HCT116 (cell line): ENCODE measurements around the gene PPP2R5A. TPM values are rescaled to one million over a fixed set of nuclear protein-coding genes. Genes with fewer than 3 reads are reported as not detected.
A peak's percentile ranks its signal among the peaks of the same experiment; 100 is the strongest.

ENCODE experiments used
- ATAC-seq: fragments of 200-7000 bp; cut with Tn5 transposase; 2 replicates; pipeline ENCODE4 v1.9.1; 2020; ENCODE audit warnings: mild to moderate bottlenecking, moderate library complexity
- BruUV-seq: library from RNA; stranded (reverse); fragments of 400-500 nt; replicated peaks from 2 replicates; lab custom pipeline; 2021; lab: Mats Ljungman, UMichigan
- CTCF ChIA-PET: fragments of 300-600 bp; sonication (Branson Sonifier 250); formaldehyde crosslinking; loops from one replicate; lab custom pipeline; 2021; ENCODE audit warnings: antibody characterized with exemption; lab: Charles Lee
- POLR2A ChIA-PET: fragments of 300-600, 350-600 bp; sonication (Branson Sonifier 250); formaldehyde crosslinking; loops from one replicate; lab custom pipeline; 2021; ENCODE audit warnings: antibody characterized with exemption; lab: Charles Lee
- RAD21 ChIA-PET, 2 experiments: fragments of 300-600 bp; sonication (Branson Sonifier 250); formaldehyde crosslinking; loops; one replicate each; lab custom pipeline; 2023; ENCODE audit warnings: low total read pairs in 2 of 2; ENCODE audit not compliant: uncharacterized antibody in 2 of 2, unreplicated experiment in 2 of 2, low non-redundant PET in 1 of 2; lab: Charles Lee
- DNase-seq: peaks from one replicate; pipeline ENCODE4 v3.0.0-alpha.2; 2010; ENCODE audit warnings: low read depth, low spot score
- H2AFZ ChIP-seq: fragments of 200-600 bp; shearing (Covaris generic), sonication (generic); 2 replicates; pipeline ENCODE4 v1.6.1; 2017; ENCODE audit warnings: low read depth, mixed run types, mixed read lengths, antibody characterized with exemption, low read length; ENCODE audit not compliant: poor library complexity, severe bottlenecking
- H3K27ac ChIP-seq: 2 replicates; pipeline ENCODE4 v1.5.1; 2012; ENCODE audit warnings: low read depth, low read length
- H3K27me3 ChIP-seq: fragments of 200-600 bp; sonication (generic); 2 replicates; pipeline ENCODE4 v1.6.1; 2016; ENCODE audit warnings: mixed run types, low read length, mixed read lengths; ENCODE audit not compliant: insufficient read depth
- H3K36me3 ChIP-seq, 2 experiments: fragments of 200-500 bp in 1 of 2; fragments of 200-600 bp in 1 of 2; sonication (Bioruptor generic) in 1 of 2; sonication (generic) in 1 of 2; 2 replicates each; pipeline versions ENCODE4 v1.5.1 to v1.6.1; 2014 to 2016; ENCODE audit warnings: low read length in 2 of 2, inconsistent platforms in 1 of 2, mixed read lengths in 1 of 2, mixed run types in 1 of 2; ENCODE audit not compliant: insufficient read depth in 2 of 2, control insufficient read depth in 1 of 2
- H3K4me1 ChIP-seq, 2 experiments: fragments of 200-600 bp in 1 of 2; sonication (generic) in 1 of 2; 2 replicates each; pipeline versions ENCODE4 v1.5.1 to v1.6.1; 2012 to 2017; ENCODE audit warnings: low read length in 2 of 2, inconsistent platforms in 1 of 2, mild to moderate bottlenecking in 1 of 2, mixed read lengths in 1 of 2, mixed run types in 1 of 2, moderate library complexity in 1 of 2; ENCODE audit not compliant: insufficient read depth in 2 of 2, control insufficient read depth in 1 of 2
- H3K4me2 ChIP-seq: fragments of 200-600 bp; sonication (generic); 2 replicates; pipeline ENCODE4 v1.6.1; 2017; ENCODE audit warnings: mixed run types, low read length, mixed read lengths
- H3K4me3 ChIP-seq, 2 experiments: fragments of 200-600 bp in 1 of 2; sonication (generic) in 1 of 2; replicated peaks in 1 of 2; 2 replicates each; pipeline ENCODE4 v1.5.1; 2011 to 2016; ENCODE audit warnings: low read length in 2 of 2, control low read depth in 1 of 2, low read depth in 1 of 2, mild to moderate bottlenecking in 1 of 2, mixed read lengths in 1 of 2, mixed run types in 1 of 2
- H3K79me2 ChIP-seq: fragments of 200-600 bp; sonication (generic); 2 replicates; pipeline ENCODE4 v1.6.1; 2017; ENCODE audit warnings: mild to moderate bottlenecking, mixed run types, low read length, moderate library complexity, mixed read lengths; ENCODE audit not compliant: insufficient read depth
- H3K9ac ChIP-seq: fragments of 200-600 bp; sonication (generic); 2 replicates; pipeline ENCODE4 v1.6.1; 2016; ENCODE audit warnings: low read length, mixed read lengths
- H3K9me2 ChIP-seq: fragments of 200-600 bp; sonication (generic), shearing (Covaris generic); 2 replicates; pipeline ENCODE4 v1.6.1; 2017; ENCODE audit warnings: mixed run types, mild to moderate bottlenecking, moderate library complexity; ENCODE audit not compliant: insufficient read depth
- H3K9me3 ChIP-seq, 2 experiments: fragments of 200-500 bp in 1 of 2; fragments of 200-600 bp in 1 of 2; sonication (Bioruptor generic) in 1 of 2; sonication (generic) in 1 of 2; 2 replicates each; pipeline ENCODE4 v1.6.1; 2014 to 2017; ENCODE audit warnings: low read length in 2 of 2, mixed read lengths in 2 of 2, inconsistent platforms in 1 of 2, low read depth in 1 of 2, mild to moderate bottlenecking in 1 of 2, mixed run types in 1 of 2, moderate library complexity in 1 of 2; ENCODE audit not compliant: control insufficient read depth in 1 of 2, insufficient read depth in 1 of 2
- H4K20me1 ChIP-seq: fragments of 200-600 bp; sonication (generic), shearing (Covaris generic); 2 replicates; pipeline ENCODE4 v1.6.1; 2017; ENCODE audit warnings: mixed run types, mild to moderate bottlenecking, moderate library complexity; ENCODE audit not compliant: insufficient read depth
- EGR1 ChIP-seq: IDR thresholded peaks from 2 replicates; pipeline ENCODE4 v1.6.1; 2012; ENCODE audit warnings: low read depth
- EZH2 ChIP-seq: fragments of 200-600 bp; sonication (generic); IDR thresholded peaks from 2 replicates; pipeline ENCODE4 v1.6.1; 2017; ENCODE audit warnings: antibody characterized with exemption, mixed run types
- EZH2phosphoT487 ChIP-seq: fragments of 200-600 bp; IDR thresholded peaks from 2 replicates; pipeline ENCODE4 v1.6.1; 2018; ENCODE audit warnings: antibody characterized with exemption, borderline replicate concordance
- SIN3A ChIP-seq: IDR thresholded peaks from 2 replicates; pipeline ENCODE4 v1.6.1; 2012; ENCODE audit warnings: low read depth
- ZBTB33 ChIP-seq: IDR thresholded peaks from 2 replicates; pipeline ENCODE4 v1.6.1; 2011; ENCODE audit warnings: mild to moderate bottlenecking, low read length, moderate library complexity; ENCODE audit not compliant: insufficient replicate concordance; ENCODE audit errors: extremely low read depth
- ZFX ChIP-seq: fragments of 450-650 bp; IDR thresholded peaks from 2 replicates; pipeline ENCODE4 v1.6.1; 2017
- ZNF274 ChIP-seq: fragments of 200-500 bp; sonication (Bioruptor generic); IDR thresholded peaks from 2 replicates; pipeline ENCODE4 v1.6.1; 2014; ENCODE audit warnings: mild to moderate bottlenecking, low read depth, low read length, inconsistent platforms
- intact Hi-C: fragments of 100-400 bp; cut with micrococcal nuclease; formaldehyde crosslinking; loops from 2 replicates; pipeline ENCODE4 v1.10.0; 2022
- total RNA-seq: library from RNA; stranded (reverse); gene quantifications from one replicate; pipeline ENCODE4 v1.2.1, GENCODE V29; 2021; ENCODE audit not compliant: unreplicated experiment

The PPP2R5A gene
- total RNA-seq, 1 experiment from 2014 or later, result 33.1 TPM

- Histone ChIP-seq H3K9me3 (no peaks in the 10 kb centered on the region), H3K27ac (peak overlapping the region; percentile 95), H3K79me2 (peaks cover 58% of the 10 kb centered on the region), H2AFZ (no peak overlapping the region), H4K20me1 (no peaks in the 10 kb centered on the region), H3K9ac (peak overlapping the region; percentile 84), H3K4me3 (peak overlapping the region; percentile 83 to 86), H3K27me3 (no peaks in the 10 kb centered on the region), H3K4me1 (peaks cover 36 to 41% of the 10 kb centered on the region in 2 experiments), H3K9me2 (no peaks in the 10 kb centered on the region), H3K36me3 (no peaks in the 10 kb centered on the region), H3K4me2 (peak overlapping the region; percentile 86)
- DNase-seq (no peak), ATAC-seq (no peak)
- ChIA-PET CTCF (interaction anchor here (1.6 kb wide), 1 partner anchor 215 kb away, joined by 10 read pairs; no protein-coding TSS in a partner anchor), POLR2A (interaction anchor here (1.5 kb wide), 1 partner anchor 216 kb away, joined by 4 read pairs; no protein-coding TSS in a partner anchor), RAD21 (no interaction called here)
- TF ChIP-seq SIN3A (no peak), EZH2phosphoT487 (no peak), ZBTB33 (no peak), EZH2 (no peak), EGR1 (no peak), ZFX (no peak), ZNF274 (no peak)
- intact Hi-C loops, result loop anchor here (10.0 kb wide), 1 partner anchor 168 kb away; no protein-coding TSS in a partner anchor
- no TSS peak for BruUV-seq
Measured at GRCh38 chr1:212286556-212287131, 1.4 kb downstream of the PPP2R5A start.
